Thoracic aorta endothelial cell (primary cell): Measurements from ENCODE around the gene BTG4. TPM values are rescaled to one million over a fixed set of nuclear protein-coding genes. Genes with fewer than 3 reads are reported as not detected.

Experiments used
- small RNA-seq: library from RNA; depleted of rRNA; stranded (forward); fragments of <200 nt; gene quantifications from one replicate; pipeline ENCODE3, GENCODE V24; 2012
- total RNA-seq: library from RNA; depleted of rRNA; stranded (reverse); fragments of >200 nt; gene quantifications from 2 replicates; pipeline ENCODE4 v1.2.3, GENCODE V29; 2012

The BTG4 gene
- total RNA-seq, result not detected in 2 replicates

DNA sequence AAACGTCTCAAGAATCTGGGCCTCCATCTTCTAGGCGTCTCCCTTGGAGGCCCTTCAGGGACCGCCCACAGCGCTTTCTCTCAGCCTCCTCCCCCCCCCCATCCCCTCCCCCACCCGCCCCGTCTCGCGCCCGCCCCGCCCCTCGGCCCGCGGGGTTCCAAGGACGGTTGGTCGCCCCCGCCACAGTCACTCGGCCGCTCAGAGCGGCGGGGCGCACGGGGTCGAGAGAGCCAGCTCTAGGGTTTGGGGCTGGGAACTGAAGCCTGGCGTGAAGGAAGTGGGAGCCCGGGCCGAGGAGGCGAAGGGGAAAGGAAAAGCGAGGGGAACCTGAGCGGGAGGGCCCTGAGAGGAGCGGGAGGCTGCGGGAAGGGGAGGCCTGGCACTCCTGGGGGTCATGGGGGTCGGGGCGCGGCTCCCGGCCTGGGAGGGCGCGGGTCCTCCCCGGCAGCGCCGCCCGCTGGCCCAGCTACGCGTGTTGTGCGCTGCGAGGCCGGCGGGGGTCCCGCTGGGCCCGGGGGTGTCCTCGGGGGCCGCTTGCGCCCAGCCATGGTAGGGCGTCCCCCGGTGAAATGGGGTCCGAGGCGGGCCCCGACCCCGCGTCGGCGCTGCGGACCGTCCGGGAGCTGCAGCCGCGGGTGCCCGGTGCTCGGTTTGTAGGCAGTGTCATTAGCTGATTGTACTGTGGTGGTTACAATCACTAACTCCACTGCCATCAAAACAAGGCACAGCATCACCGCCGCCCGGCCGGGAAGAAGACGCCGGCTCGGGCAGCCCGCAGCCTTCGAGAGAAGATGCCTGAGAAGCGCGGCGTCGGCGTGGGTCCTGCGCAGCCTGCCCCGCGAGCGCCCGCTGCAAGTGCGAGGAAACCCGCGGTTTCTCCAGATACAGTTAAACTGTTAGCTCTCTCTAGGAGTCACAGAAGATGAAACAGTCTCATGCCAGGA is at the start of gene BTG4:
BTG4 (minus strand) TSS at position 91 of the 944 bp plus-strand sequence. CDS start 13,610 bp downstream, outside the sequence.

DNA sequence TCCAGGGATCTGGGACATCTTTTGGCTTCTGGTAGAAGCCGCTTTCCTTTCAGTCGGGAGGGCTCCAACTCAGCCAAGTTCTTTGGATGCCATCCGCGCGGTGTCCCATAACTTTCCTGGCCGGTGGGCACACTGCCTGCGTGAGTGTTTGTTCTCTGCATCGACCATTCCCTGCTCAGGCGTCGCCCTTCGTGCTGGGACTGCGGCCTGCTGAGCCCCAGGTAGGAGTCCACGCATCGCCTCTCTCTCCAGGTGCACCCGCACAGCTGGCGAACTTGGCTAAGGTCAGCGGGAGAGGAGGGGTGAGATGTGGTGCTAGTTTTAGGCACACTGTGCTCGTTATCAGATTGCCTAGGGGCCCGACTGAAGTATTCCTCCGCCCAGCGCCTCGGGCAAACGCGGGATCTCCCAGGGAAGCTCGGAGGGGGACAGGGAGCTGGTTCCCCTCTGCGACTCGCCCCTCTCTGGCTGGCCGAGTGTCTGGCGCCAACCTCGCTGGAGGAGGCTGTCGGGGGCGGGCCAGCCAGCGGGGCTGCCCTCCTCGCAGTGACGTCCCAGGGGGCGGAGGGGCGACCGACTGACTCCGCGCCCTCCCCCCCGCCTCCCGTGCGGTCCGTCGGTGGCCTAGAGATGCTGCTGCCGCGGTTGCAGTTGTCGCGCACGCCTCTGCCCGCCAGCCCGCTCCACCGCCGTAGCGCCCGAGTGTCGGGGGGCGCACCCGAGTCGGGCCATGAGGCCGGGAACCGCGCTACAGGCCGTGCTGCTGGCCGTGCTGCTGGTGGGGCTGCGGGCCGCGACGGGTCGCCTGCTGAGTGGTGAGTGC is 28.1 kb upstream of the BTG4 start, which contains the start of gene LAYN:
LAYN (plus strand) TSS at position 607 of the 823 bp plus-strand sequence; CDS start at position 731, 124 bp downstream.

DNA sequence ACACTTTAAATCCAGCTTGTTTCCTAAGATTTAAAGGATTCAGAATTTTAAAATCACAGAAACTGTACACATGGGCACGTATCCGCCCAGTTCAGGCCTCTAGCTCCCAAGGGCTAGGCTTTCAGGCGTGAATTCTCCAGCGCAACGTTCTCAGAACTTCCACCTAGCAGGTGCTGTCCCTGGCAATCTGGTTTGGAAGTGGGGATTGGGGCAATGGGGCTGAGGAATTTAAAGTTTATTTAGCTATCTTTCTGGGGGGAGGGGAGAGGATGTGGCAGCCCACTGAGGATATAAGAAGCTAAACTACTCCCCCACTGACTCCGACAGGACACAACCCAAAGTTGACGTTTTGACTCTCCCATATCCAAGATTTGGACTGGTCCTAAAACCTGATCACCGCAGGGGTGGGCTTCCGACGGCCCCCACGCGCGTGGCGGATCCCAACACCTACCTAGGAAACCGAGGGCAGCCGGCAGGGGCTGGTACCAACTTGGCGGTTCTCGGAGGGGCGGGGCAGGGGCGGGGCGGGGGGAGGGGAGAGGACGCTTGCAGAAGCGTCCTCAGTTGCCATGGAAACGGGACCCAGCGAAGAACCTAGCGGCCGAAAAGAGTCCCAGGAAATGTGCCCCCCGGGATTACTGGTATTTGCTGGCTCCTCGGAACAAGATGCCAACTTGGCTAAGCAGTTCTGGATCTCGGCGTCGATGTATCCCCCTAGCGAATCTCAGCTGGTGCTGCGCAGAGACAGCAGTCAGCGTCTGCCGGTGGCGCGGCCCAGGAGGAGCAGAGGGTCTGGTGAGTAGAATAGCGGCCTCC is 2.2 kb upstream of the BTG4 start, which contains the start of gene HOATZ:
HOATZ (plus strand) TSS at position 563 of the 816 bp plus-strand sequence; CDS start at position 570, 7 bp downstream.

Small RNAs within 50 kb of the gene (small RNA-seq; reads per million reads assigned to genes)
- gene MIR34B (3.4 reads per million, percentile 69 among the genes with 10 or more reads in this experiment), gene MIR34C (1.6 reads per million, percentile 40 among the genes with 10 or more reads in this experiment)

Other genes with a start within 250 kb of the BTG4 start
- not detected in 2 replicates for gene POU2AF3, start 213.8 kb downstream of the BTG4 start, total RNA-seq
- gene POU2AF1, start 133.1 kb downstream of the BTG4 start, total RNA-seq, result not detected in 2 replicates
- not detected in 2 replicates for gene HOATZ, start 2.4 kb upstream of the BTG4 start, total RNA-seq
- gene LAYN, start 28.3 kb upstream of the BTG4 start, total RNA-seq, result 2.5 and 6.5 TPM in 2 replicates
- 9.0 and 10.4 TPM in 2 replicates for gene SIK2, start 90.1 kb upstream of the BTG4 start, total RNA-seq